Measurements from ENCODE around the gene RUNX2.

Gene RUNX2

GRCh38 chr6:45455408-45455807 lies 127.3 kb downstream of the RUNX2 start:
- H3K4me3 ChIP-seq (ENCODE audit: severe bottlenecking) = no peak overlapping the region
- ATAC-seq (ENCODE audit: low read depth) = no peak
- no peak for DNase-seq (ENCODE audit: low spot score)
- no peaks in the 10 kb centered on the region for H3K27me3 ChIP-seq (ENCODE audit: insufficient read depth, poor library complexity, severe bottlenecking)
- no peaks in the 10 kb centered on the region for H3K9me3 ChIP-seq (ENCODE audit: severe bottlenecking)
- no peak for TF ChIP-seq CTCF (IDR thresholded peaks at IDR 0.05; ENCODE audit: poor library complexity, severe bottlenecking)
- peaks cover 17% of the 10 kb centered on the region for H3K36me3 ChIP-seq (ENCODE audit: low read depth)
- no peak overlapping the region for H3K27ac ChIP-seq (ENCODE audit: poor library complexity, severe bottlenecking)
- H3K4me1 ChIP-seq (ENCODE audit: insufficient read depth, poor library complexity, severe bottlenecking) = peaks cover 18% of the 10 kb centered on the region

GRCh38 chr6:45457141-45457540 lies 129.0 kb downstream of the RUNX2 start:
- DNase-seq (ENCODE audit: low spot score) (no peak), ATAC-seq (ENCODE audit: low read depth) (no peak)
- Histone ChIP-seq H3K4me1 (ENCODE audit: insufficient read depth, poor library complexity, severe bottlenecking) (peaks cover 22% of the 10 kb centered on the region), H3K27ac (ENCODE audit: poor library complexity, severe bottlenecking) (no peak overlapping the region), H3K27me3 (ENCODE audit: insufficient read depth, poor library complexity, severe bottlenecking) (no peaks in the 10 kb centered on the region), H3K4me3 (ENCODE audit: severe bottlenecking) (no peak overlapping the region), H3K9me3 (ENCODE audit: severe bottlenecking) (no peaks in the 10 kb centered on the region), H3K36me3 (ENCODE audit: low read depth) (peaks cover 17% of the 10 kb centered on the region)
- no peak for TF ChIP-seq CTCF (IDR thresholded peaks at IDR 0.05; ENCODE audit: poor library complexity, severe bottlenecking)

GRCh38 chr6:45458672-45459071 lies 130.5 kb downstream of the RUNX2 start:
- Histone ChIP-seq H3K36me3 (ENCODE audit: low read depth) (peaks cover 11% of the 10 kb centered on the region), H3K4me1 (ENCODE audit: insufficient read depth, poor library complexity, severe bottlenecking) (peaks cover 22% of the 10 kb centered on the region), H3K27me3 (ENCODE audit: insufficient read depth, poor library complexity, severe bottlenecking) (no peaks in the 10 kb centered on the region), H3K9me3 (ENCODE audit: severe bottlenecking) (no peaks in the 10 kb centered on the region), H3K27ac (ENCODE audit: poor library complexity, severe bottlenecking) (no peak overlapping the region), H3K4me3 (ENCODE audit: severe bottlenecking) (no peak overlapping the region)
- ATAC-seq (ENCODE audit: low read depth) (no peak), DNase-seq (ENCODE audit: low spot score) (no peak)
- no peak for TF ChIP-seq CTCF (IDR thresholded peaks at IDR 0.05; ENCODE audit: poor library complexity, severe bottlenecking)

- no peaks in the 10 kb centered on the region for H3K9me3 ChIP-seq (ENCODE audit: severe bottlenecking)
- H3K4me3 ChIP-seq (ENCODE audit: severe bottlenecking) = no peak overlapping the region
- H3K36me3 ChIP-seq (ENCODE audit: low read depth) = peaks cover 7% of the 10 kb centered on the region
- no peak for ATAC-seq (ENCODE audit: low read depth)
- no peak for TF ChIP-seq CTCF (IDR thresholded peaks at IDR 0.05; ENCODE audit: poor library complexity, severe bottlenecking)
- H3K27ac ChIP-seq (ENCODE audit: poor library complexity, severe bottlenecking) = no peak overlapping the region
- H3K27me3 ChIP-seq (ENCODE audit: insufficient read depth, poor library complexity, severe bottlenecking) = no peaks in the 10 kb centered on the region
- peaks cover 13% of the 10 kb centered on the region for H3K4me1 ChIP-seq (ENCODE audit: insufficient read depth, poor library complexity, severe bottlenecking)
- DNase-seq (ENCODE audit: low spot score) = no peak
These were observed 132.0 kb downstream of the RUNX2 start for GRCh38 chr6:45460166-45460565.

- Histone ChIP-seq H3K9me3 (ENCODE audit: severe bottlenecking) (no peaks in the 10 kb centered on the region), H3K4me3 (ENCODE audit: severe bottlenecking) (no peak overlapping the region), H3K27ac (ENCODE audit: poor library complexity, severe bottlenecking) (no peak overlapping the region), H3K36me3 (ENCODE audit: low read depth) (peaks cover 2% of the 10 kb centered on the region), H3K27me3 (ENCODE audit: insufficient read depth, poor library complexity, severe bottlenecking) (no peaks in the 10 kb centered on the region), H3K4me1 (ENCODE audit: insufficient read depth, poor library complexity, severe bottlenecking) (peaks cover 13% of the 10 kb centered on the region)
- no peak for DNase-seq (ENCODE audit: low spot score)
- no peak for TF ChIP-seq CTCF (IDR thresholded peaks at IDR 0.05; ENCODE audit: poor library complexity, severe bottlenecking)
- ATAC-seq (ENCODE audit: low read depth) = no peak
These were observed 133.4 kb downstream of the RUNX2 start for GRCh38 chr6:45461486-45461885.

All from RWPE2 (cell line).